Measurements from ENCODE around the gene ITGA2B.
"Not testable (repeated sequence)": the region's sequence is repeated elsewhere in the genome, so short reads cannot be mapped to it uniquely, and the experiment has no call there.

- TF ChIP-seq CTCF (IDR thresholded peaks at IDR 0.05; ENCODE audit: poor library complexity); EZH2 (IDR thresholded peaks at IDR 0.05; ENCODE audit: borderline replicate concordance); EZH2phosphoT487 (IDR thresholded peaks at IDR 0.05; ENCODE audit: low read depth, severe bottlenecking, unreplicated experiment): not testable (repeated sequence)
These were observed 48.9 kb downstream of the ITGA2B start for GRCh38 chr17:44340553-44340952.

Measured in hepatocyte (in vitro differentiated cells).